GM18520 (cell line): ENCODE data around the gene ANAPC13.

Experiments
- ATAC-seq: cut with Tn5 transposase; IDR thresholded peaks from one replicate; pipeline ENCODE4 v1.9.1; 2021; ENCODE audit not compliant: unreplicated experiment

ANAPC13 gene

GRCh38 chr3:134457376-134458074 is 28.3 kb downstream of the ANAPC13 start:
- no peak for ATAC-seq

GRCh38 chr3:134453631-134454030 is 32.2 kb downstream of the ANAPC13 start:
- ATAC-seq: no peak

DNA sequence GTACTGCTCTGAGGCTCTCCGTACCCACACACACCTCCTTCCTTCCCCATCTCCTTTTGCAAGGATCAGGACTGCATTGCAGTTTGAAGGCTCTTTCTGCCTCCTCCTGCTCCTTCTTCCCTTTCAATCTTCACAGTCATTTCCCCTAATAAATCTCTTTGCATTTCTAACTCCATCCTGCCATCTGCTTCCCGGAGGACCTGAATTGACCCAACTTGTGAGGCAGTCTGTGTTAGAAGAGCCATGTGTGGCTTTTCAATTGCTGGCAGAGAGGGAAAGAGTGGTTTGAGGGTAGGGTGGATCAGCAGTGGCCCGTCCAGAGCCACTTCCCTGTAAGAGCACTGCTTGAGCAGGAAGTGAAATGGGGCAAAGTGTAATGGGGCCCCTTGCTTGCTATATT is 35.8 kb downstream of the ANAPC13 start:
- no peak for ATAC-seq

- ATAC-seq: no peak
These were observed 36.5 kb downstream of the ANAPC13 start for GRCh38 chr3:134449277-134449676.

DNA sequence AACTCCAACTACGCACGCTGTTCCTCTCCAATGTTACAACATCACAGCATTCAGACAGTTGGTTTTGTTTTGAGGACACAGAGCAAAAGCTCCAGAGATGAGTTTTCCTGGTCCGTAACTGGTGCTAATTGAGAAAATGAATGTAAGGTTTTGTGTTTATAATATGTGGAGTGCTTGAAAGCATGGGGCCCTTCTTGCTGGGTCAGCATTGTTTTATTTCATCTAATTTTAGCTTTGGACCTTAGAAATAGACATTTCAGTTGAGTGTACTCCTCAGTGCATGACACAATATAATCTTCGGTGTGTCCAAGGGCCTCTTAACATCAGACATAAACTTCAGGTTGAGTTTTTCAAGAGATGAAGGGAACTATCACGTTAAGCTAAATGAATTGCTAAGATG is 37.1 kb downstream of the ANAPC13 start:
- no peak for ATAC-seq

DNA sequence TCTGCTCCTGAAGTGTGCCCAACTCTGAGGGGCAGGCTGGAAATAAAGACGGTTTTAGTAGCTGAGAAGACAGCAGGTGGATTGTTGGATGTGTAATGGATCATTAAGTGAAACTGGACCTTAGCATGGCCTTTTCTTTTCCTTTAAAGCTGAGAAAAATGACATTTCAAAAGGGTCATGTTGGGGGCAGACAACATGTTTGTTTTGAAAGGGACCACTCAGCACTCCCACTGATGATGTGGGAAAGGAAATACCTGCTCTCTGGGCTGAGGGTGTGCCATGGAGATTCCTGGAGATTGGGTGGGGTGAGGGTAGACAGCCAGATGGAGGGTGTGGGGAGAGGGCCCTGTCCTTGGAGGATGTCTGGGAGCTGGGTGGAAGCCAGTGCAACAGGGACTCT is 38.4 kb downstream of the ANAPC13 start:
- no peak for ATAC-seq

GRCh38 chr3:134446800-134447199 is 39.0 kb downstream of the ANAPC13 start:
- no peak for ATAC-seq

- no peak for ATAC-seq
These were observed 40.1 kb downstream of the ANAPC13 start for GRCh38 chr3:134445636-134446035.

DNA sequence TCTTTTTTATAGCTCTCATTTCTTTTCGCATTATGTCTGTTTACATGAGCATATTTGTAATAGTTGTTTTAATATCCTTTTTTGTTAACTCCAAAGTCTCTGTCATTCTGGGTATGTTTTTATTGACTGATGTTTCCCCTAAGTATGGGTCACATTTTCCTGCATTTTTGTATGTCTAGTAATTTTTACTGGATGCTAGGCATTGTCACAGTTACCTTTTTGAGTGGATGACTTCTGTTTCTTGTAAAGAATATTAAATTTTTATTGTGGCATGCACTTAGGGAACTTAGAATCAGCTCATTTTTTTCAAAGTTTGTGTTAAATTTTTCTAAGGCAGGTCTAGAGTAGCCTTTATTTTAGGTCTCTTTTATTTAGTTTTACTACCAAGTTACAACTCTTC is 40.7 kb downstream of the ANAPC13 start:
- ATAC-seq: no peak

DNA sequence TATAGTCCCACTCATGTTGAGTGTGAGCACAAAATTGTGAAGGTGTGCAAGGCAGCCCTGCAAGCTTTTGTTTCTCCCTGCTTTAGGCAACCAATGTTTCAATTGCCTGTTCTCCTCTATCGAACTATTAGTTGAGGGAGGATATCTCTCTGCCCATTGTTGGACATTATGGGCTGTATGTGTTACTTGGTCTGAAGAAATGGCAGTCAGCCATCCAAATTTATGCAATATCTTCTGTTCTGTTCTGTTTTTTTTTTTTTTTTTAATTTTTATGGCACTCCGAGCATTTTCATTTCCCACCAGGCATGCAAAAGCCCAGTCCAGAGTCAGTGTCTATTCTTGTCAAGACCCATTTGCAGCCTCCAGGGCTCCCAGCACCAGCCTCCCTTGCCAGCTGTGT is 44.0 kb downstream of the ANAPC13 start:
- ATAC-seq: no peak

DNA sequence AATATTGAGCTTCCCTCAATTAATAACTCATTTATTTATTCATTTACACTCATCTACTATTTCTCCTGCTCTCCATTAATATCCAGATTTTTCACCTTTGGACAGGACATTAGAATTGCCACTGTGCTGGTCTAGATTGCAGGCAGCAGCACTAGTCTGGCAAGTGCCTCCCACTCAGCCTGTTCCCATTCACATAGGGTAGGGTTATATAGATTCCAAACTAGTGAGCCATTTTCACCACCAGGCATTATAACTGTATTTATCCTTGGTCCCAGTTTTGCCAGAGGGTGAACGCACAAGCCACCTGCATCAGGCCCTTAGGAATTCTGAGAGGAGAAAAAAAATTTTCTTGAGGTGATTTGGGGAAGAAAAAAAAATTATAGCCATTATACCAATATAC is 44.5 kb downstream of the ANAPC13 start:
- no peak for ATAC-seq

DNA sequence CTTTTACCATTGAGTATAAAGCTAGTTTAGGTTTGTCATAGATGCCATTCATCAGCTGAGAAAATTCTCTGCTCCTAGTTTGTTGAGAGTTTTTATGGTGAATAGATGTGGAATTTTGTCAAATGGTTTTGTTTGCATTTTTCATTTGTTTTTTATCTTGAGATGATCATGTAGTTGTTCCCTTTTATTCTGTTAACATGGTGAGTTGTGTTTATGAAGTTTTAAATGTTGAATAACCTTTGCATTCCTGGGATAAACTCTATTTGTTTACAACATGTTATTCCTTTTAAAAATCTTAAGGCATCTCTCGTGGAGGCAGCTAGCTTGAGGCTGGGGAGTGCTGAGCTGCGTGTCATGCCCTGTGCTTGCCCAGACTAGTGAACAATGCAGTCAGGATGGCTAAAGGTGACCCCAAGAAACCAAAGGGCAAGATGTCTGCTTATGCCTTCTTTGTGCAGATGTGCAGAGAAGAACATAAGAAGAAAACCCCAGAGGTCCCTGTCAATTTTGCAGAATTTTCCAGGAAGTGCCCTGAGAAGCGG is 48.5 kb downstream of the ANAPC13 start:
- no peak for ATAC-seq

DNA sequence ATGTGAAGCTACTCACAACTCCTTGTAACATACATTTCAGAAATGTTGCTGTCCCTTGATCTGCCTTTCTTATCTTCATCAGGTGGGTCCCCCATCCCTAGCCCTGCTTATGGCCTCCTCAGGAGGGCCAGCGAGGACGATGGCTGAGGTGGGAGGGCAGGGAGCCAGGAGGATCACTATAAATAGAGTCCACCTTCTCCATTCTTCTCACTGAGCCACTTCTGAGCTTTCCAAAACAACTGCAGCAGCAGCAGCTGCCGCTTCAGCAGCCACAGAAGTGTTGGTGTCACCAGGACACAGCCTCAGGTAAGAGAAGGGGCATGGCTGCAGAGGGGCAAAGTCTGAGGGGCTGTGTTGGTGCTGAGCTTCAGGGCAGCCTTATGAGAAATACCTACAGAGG is 53.5 kb downstream of the ANAPC13 start:
- ATAC-seq: no peak

DNA sequence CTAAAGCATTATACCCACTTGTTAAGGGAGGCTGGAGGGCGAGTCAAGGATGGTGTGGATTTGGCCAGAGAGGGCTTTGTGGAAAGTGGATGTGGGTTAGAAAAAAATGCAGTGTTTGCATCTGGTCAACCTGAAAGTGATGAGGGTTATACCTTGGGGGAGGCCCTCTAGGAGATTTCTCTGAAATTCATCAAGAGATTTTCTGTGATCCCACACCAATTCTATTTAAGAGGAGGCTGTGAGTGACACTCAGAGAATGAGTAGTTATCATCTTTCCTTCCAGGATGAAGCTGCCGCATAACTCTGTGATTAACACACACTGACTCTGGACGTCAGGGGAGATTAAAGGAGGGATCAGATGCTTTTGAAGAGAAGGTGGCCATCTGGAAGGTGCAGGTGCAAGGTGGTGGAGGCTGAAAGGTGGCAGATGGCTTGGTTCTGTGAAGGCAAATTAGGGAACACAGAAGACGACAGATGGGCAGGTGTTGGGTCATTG is 54.8 kb downstream of the ANAPC13 start:
- ATAC-seq: no peak

DNA sequence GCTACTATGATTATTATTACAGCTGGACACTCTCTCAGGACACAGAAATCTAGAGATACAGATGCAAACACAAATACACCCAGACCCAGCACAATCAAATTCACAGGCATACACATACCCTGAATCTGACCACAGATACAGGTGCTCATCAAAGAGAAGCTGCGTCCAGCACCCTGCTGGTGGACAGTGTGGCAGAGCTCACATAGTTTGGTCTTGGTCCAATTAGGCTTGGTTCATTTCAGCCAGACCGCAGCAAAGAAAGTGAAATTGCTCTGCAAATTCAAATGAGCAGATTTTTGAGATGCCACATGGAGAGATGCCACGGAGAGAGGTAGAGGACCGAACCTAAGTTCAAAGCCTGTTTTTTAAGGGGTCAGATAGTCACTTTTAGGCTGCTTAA is 55.6 kb downstream of the ANAPC13 start:
- no peak for ATAC-seq

DNA sequence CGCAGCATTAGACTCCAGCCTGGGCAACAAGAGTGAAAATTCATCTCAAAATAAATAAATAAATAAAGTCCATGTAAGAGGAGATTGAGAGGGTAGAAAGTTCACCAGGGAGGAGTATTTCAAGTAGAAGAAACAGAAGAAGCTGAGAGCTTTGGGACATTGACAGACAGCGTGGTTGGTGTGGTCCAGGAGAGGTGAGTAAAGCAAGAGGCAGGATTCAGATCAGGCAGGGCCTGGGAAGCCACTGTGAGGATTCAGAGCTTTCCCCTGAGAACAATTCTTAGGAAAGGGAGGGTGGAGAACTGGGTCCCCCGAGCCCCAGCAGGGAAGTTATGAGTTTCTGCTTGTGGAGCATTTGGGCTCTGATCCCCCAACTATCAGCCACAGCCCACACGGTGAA is 57.4 kb downstream of the ANAPC13 start:
- ATAC-seq: no peak
